ENCODE measurements around the gene ALLC. TPM values are rescaled to one million over a fixed set of nuclear protein-coding genes. Genes with fewer than 3 reads are reported as not detected.
A peak's percentile ranks its signal among the peaks of the same experiment; 100 is the strongest.

ALLC gene
- total RNA-seq, 1 experiment from 2014 or later = not detected

DNA sequence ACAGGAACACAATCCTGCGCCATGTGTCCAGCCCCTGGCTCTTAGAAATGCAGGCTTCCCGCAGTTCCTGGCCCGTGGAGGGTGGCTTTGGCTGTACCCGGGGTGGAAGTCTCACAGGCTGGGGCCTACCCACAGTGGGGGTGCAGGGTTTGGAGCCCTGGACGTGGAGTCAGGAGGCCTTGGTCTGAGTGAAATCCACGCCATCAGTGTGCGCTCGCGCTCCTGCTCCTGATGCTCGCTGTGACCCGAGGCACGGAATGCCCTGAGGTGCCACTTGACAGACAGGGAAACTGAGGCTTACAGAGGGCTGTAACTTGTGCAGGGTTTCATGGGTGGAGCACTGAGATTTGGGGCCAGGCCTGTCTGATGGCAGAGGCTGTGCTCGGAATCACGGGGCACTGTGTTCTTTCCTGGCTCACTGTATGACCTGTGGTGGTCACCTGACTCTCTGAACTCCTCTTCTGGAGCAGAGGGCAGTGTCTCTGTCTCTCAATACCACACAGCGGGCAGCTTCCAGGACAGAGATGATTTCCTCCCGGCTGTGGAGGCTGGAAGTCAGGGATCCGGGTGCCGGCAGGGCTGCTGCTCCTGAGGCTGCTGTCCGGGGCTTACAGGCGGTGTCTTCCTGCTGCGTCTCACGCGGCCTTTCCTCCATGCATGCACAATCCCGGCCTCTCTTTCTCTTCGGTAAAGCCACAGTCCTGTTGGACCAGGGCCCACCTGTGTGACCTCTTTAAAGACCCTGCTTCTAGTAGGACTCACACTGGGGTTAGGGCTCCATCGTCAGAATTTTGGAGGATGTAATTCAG lies 25.9 kb upstream of the ALLC start:
- H3F3A ChIP-seq (ENCODE audit: low read length, unreplicated experiment) = no peaks in the 10 kb centered on the region
- H3K4me1 ChIP-seq (ENCODE audit: insufficient read depth, low read length) = no peaks in the 10 kb centered on the region
- BruUV-seq (replicated peaks) = no TSS peak
- TF ChIP-seq, protein P1, sequence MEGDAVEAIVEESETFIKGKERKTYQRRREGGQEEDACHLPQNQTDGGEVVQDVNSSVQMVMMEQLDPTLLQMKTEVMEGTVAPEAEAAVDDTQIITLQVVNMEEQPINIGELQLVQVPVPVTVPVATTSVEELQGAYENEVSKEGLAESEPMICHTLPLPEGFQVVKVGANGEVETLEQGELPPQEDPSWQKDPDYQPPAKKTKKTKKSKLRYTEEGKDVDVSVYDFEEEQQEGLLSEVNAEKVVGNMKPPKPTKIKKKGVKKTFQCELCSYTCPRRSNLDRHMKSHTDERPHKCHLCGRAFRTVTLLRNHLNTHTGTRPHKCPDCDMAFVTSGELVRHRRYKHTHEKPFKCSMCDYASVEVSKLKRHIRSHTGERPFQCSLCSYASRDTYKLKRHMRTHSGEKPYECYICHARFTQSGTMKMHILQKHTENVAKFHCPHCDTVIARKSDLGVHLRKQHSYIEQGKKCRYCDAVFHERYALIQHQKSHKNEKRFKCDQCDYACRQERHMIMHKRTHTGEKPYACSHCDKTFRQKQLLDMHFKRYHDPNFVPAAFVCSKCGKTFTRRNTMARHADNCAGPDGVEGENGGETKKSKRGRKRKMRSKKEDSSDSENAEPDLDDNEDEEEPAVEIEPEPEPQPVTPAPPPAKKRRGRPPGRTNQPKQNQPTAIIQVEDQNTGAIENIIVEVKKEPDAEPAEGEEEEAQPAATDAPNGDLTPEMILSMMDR (conservative IDR thresholded peaks at IDR 0.05; ENCODE audit: low read depth, low read length) = no peak
- TF ChIP-seq EZH2 (IDR thresholded peaks at IDR 0.05; ENCODE audit: low read length, unreplicated experiment) = no peak
- TF ChIP-seq EZH2phosphoT487 (IDR thresholded peaks at IDR 0.05; ENCODE audit: borderline replicate concordance, low read length) = no peak
- H2AFZ ChIP-seq (ENCODE audit: low read length) = no peak overlapping the region
- no peak for DNase-seq
- no peak overlapping the region for H3K4me2 ChIP-seq (ENCODE audit: low read length)
- H3K79me2 ChIP-seq (ENCODE audit: low read length) = no peaks in the 10 kb centered on the region
- no peaks in the 10 kb centered on the region for H4K20me1 ChIP-seq (ENCODE audit: low read length)
- POLR2A ChIA-PET (ENCODE audit: unreplicated experiment) = no interaction called here
- ATAC-seq = no peak
- H3K9me3 ChIP-seq (ENCODE audit: low read length) = no peaks in the 10 kb centered on the region
- CTCF ChIA-PET = no interaction called here
- no peak overlapping the region for H3K4me3 ChIP-seq (ENCODE audit: low read length)
- no peaks in the 10 kb centered on the region for H3K36me3 ChIP-seq (ENCODE audit: low read depth, low read length)
- no peak overlapping the region for H3K9ac ChIP-seq (ENCODE audit: low read length)
- intact Hi-C loops (cut with micrococcal nuclease) = no loop called here
- H3K27ac ChIP-seq (ENCODE audit: low read length) = no peak overlapping the region
- peaks cover 14% of the 10 kb centered on the region for H3K27me3 ChIP-seq (ENCODE audit: low read length)
- H3K9me2 ChIP-seq (replicated peaks; ENCODE audit: low read length) = no peaks in the 10 kb centered on the region

DNA sequence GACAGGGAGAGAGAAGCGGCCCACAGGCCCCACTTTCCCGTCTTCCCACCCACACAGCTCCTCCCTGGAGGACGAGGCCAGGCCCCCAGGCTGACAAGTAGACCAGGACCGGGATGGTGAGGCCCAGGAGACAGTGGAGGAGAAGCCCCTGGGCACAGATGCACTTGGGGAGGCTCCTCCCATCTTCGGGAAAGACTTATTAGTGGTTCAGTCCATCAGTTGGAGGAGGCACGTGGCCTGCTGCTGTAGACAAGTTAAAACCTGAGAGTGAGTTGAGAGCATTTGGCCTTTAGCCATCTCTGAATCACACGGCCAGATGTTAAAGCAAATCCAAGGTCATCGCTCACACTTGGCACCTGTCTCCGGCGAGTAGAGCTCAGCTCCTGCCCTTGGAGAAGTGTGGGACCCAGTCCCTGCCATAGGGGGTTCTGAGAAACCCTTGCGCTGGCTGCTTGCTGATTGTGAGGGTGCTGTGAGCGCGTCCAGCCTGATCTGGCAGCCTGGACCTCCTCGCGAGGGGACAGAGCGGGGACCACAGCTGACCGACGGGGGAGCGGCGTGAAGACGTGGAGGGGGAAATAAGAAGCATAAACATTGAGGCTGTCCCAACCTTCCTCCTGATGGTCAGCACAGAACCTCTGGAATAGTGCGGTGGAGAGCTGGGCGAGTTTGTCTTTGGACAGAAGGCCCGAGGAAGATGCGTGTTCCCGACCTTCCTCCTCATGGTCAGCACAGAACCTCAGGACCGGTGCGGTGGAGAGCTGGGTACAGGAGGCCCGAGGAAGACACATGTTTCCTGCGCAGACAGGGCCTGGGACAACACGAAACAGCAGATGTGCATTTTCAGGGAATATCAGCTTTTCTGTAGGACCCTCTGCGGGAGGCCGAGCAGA lies 24.7 kb upstream of the ALLC start:
- H3K36me3 ChIP-seq (ENCODE audit: low read depth, low read length) = no peaks in the 10 kb centered on the region
- no peaks in the 10 kb centered on the region for H3K9me3 ChIP-seq (ENCODE audit: low read length)
- no peak overlapping the region for H2AFZ ChIP-seq (ENCODE audit: low read length)
- H3K27me3 ChIP-seq (ENCODE audit: low read length) = peaks cover 17% of the 10 kb centered on the region
- no peaks in the 10 kb centered on the region for H3K9me2 ChIP-seq (replicated peaks; ENCODE audit: low read length)
- no peak overlapping the region for H3K4me2 ChIP-seq (ENCODE audit: low read length)
- no peak overlapping the region for H3K9ac ChIP-seq (ENCODE audit: low read length)
- H3K4me3 ChIP-seq (ENCODE audit: low read length) = no peak overlapping the region
- DNase-seq = peak; percentile 9
- POLR2A ChIA-PET (ENCODE audit: unreplicated experiment) = no interaction called here
- H3K4me1 ChIP-seq (ENCODE audit: insufficient read depth, low read length) = no peaks in the 10 kb centered on the region
- intact Hi-C loops (cut with micrococcal nuclease) = no loop called here
- ATAC-seq = no peak
- BruUV-seq (replicated peaks) = no TSS peak
- H4K20me1 ChIP-seq (ENCODE audit: low read length) = no peaks in the 10 kb centered on the region
- H3K79me2 ChIP-seq (ENCODE audit: low read length) = no peaks in the 10 kb centered on the region
- H3F3A ChIP-seq (ENCODE audit: low read length, unreplicated experiment) = no peaks in the 10 kb centered on the region
- no peak overlapping the region for H3K27ac ChIP-seq (ENCODE audit: low read length)
- CTCF ChIA-PET = no interaction called here
- TF ChIP-seq, protein P1 (conservative IDR thresholded peaks at IDR 0.05; ENCODE audit: low read depth, low read length) = no peak

All from PC-3 (cell line).